Measurements from ENCODE around the gene SLC22A25.

The SLC22A25 gene

DNA sequence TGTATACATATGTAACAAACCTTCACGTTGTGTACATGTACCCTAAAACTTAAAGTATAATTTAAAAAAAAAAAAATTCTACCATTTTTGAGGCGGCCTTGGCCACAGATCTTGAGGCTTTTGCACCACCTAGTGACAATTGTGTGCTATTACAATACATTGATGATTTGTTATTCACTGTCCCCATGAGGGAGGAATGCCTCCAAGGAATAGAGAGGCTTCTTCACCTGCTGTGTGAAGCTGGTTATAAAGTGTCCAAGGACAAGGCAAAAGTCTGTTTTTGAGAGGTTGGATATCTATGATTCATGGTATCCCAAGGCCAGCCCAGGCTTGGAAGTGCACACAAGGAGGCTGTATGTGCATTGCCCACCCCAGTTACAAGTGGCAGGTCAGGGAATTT is 30.7 kb downstream of the SLC22A25 start:
- Mint-ChIP-seq H3K4me3 (no peak overlapping the region), H3K27me3 (ENCODE audit: low read depth) (peaks cover 21% of the 10 kb centered on the region), H3K4me1 (peaks cover 10% of the 10 kb centered on the region), H3K27ac (peak overlapping the region in 1 of 3 experiments; percentile 74), H3K9me3 (peaks cover 5% of the 10 kb centered on the region), H3K36me3 (ENCODE audit: low read depth) (no peaks in the 10 kb centered on the region)
- TF ChIP-seq, protein P1, sequence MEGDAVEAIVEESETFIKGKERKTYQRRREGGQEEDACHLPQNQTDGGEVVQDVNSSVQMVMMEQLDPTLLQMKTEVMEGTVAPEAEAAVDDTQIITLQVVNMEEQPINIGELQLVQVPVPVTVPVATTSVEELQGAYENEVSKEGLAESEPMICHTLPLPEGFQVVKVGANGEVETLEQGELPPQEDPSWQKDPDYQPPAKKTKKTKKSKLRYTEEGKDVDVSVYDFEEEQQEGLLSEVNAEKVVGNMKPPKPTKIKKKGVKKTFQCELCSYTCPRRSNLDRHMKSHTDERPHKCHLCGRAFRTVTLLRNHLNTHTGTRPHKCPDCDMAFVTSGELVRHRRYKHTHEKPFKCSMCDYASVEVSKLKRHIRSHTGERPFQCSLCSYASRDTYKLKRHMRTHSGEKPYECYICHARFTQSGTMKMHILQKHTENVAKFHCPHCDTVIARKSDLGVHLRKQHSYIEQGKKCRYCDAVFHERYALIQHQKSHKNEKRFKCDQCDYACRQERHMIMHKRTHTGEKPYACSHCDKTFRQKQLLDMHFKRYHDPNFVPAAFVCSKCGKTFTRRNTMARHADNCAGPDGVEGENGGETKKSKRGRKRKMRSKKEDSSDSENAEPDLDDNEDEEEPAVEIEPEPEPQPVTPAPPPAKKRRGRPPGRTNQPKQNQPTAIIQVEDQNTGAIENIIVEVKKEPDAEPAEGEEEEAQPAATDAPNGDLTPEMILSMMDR (IDR thresholded peaks at IDR 0.05; ENCODE audit: unreplicated experiment in 3 of 3), result peak; percentile 48 to 55 (median 55)

DNA sequence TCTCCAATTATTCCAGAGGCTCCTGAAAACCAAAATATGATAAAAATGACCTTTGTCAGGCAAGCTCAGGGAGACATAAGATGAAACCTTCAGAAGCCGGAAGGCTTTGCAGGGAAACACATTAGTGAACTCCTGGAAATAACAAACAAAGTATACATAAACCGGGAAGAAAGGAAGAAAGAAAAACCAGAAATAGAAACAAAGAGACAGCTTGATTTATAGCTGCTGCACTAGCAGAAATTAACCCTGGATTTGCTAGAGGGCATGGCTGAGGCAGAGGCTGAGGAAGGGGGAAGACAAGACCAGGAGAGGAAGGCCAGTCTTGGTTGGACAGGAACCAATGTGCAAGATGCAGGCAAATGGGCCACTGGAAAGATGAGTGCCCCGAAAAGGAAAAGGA is 33.3 kb downstream of the SLC22A25 start:
- H3K27me3 Mint-ChIP-seq (ENCODE audit: low read depth), result peaks cover 11% of the 10 kb centered on the region
- peaks cover 15% of the 10 kb centered on the region for H3K9me3 Mint-ChIP-seq
- TF ChIP-seq, protein P1 (IDR thresholded peaks at IDR 0.05; ENCODE audit: unreplicated experiment in 3 of 3), result no peak
- no peaks in the 10 kb centered on the region for H3K36me3 Mint-ChIP-seq (ENCODE audit: low read depth)
- no peak overlapping the region for H3K4me3 Mint-ChIP-seq
- peak overlapping the region; percentile 5 to 44 (median 41) for H3K27ac Mint-ChIP-seq
- peaks cover 10% of the 10 kb centered on the region for H3K4me1 Mint-ChIP-seq

Data from nephron (organoid).